Measurements from ENCODE around the gene MGLL.

The MGLL gene

DNA sequence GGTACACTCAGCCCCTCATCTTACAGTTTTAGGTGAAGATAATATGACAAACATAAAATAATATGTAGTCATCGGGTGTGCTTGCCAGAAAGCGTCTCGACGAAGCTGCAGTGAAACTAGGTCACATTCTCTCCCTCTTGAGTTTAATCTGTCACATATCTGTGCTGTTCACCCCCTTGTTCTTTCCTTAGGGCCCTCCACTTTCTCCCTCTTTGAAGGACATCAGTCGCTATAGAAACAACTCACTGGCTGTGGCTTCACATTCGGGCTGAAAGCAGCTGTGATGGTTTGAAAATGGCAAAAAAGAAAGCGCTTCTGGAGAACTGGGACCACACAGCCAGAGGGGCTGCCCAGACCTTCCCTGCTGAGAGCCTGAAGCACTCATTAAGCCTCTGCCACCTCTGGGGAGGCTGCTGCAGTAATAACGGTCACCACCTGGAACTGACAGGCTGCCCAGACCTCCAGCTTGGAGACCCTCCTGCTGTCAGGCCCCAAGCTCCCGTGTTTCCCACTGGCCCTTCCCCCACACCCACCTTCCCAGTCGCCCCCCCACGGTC, 99.2 kb downstream of the MGLL start:
- H3K9ac ChIP-seq (ENCODE audit: low read depth, low read length), result no peak overlapping the region
- H4K20me1 ChIP-seq (ENCODE audit: insufficient read depth, low read length), result no peaks in the 10 kb centered on the region
- no peak overlapping the region for H3K27ac ChIP-seq (ENCODE audit: low read length)
- no peak overlapping the region for H3K4me3 ChIP-seq (ENCODE audit: low read depth in 1 of 2, low read length in 2 of 2)
- H3K4me1 ChIP-seq (ENCODE audit: insufficient read depth, low read length), result no peaks in the 10 kb centered on the region
- H3K27me3 ChIP-seq (ENCODE audit: insufficient read depth, low read length, poor library complexity), result no peaks in the 10 kb centered on the region
- no peaks in the 10 kb centered on the region for H3K79me2 ChIP-seq (ENCODE audit: insufficient read depth, low read length)
- no peaks in the 10 kb centered on the region for H3K36me3 ChIP-seq (ENCODE audit: insufficient read depth, low read length)
- ATAC-seq (ENCODE audit: insufficient read depth, low read depth) (no peak), DNase-seq (no peak)
- H3K9me3 ChIP-seq (ENCODE audit: insufficient read depth, low read length, severe bottlenecking), result no peaks in the 10 kb centered on the region
- H2AFZ ChIP-seq (ENCODE audit: low read depth, low read length), result no peak overlapping the region
- no peak overlapping the region for H3K4me2 ChIP-seq (ENCODE audit: insufficient read depth, low read length)
- TF ChIP-seq CTCF (IDR thresholded peaks at IDR 0.05; ENCODE audit: borderline replicate concordance, extremely low read depth, low read length, poor library complexity, severe bottlenecking), result no peak
- no peak for TF ChIP-seq EZH2 (IDR thresholded peaks at IDR 0.05; ENCODE audit: borderline replicate concordance, low read depth, low read length, severe bottlenecking)

DNA sequence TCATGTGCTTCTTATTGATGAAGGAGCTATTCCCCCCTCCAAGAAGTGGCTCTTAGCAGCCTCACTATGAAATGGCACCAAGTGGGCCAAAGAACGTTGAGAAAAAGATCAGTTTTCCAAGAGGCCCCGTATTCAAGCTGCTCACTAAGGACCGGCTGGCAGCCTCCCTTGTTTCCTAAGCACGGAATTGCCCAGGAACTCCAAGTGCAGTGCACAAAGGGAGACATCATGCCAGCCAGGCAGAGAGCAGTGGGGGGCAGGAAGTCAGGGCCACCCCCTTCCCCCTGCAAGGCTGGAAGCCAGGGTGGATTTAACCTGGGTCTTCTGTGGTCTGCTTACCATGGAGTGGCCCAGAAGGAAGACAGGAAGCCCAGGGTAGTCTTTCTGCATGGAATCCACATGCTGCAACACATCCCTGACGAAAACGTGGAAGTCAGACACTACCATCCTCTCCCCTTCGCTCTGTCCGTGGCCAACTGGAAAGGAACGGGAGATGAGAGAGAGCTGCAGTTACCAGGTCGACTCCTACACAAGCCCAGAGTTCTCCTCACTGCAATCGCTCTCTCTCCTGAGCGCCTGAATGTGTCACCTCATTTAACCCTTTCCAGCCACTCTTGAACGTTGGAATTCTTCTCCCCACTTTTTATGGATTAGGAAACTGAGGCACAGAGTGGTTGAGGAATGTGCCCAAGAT, 100.1 kb downstream of the MGLL start:
- TF ChIP-seq CTCF (IDR thresholded peaks at IDR 0.05; ENCODE audit: borderline replicate concordance, extremely low read depth, low read length, poor library complexity, severe bottlenecking) (no peak), EZH2 (IDR thresholded peaks at IDR 0.05; ENCODE audit: borderline replicate concordance, low read depth, low read length, severe bottlenecking) (no peak)
- H3K4me2 ChIP-seq (ENCODE audit: insufficient read depth, low read length), result no peak overlapping the region
- ATAC-seq (ENCODE audit: insufficient read depth, low read depth), result no peak

DNA sequence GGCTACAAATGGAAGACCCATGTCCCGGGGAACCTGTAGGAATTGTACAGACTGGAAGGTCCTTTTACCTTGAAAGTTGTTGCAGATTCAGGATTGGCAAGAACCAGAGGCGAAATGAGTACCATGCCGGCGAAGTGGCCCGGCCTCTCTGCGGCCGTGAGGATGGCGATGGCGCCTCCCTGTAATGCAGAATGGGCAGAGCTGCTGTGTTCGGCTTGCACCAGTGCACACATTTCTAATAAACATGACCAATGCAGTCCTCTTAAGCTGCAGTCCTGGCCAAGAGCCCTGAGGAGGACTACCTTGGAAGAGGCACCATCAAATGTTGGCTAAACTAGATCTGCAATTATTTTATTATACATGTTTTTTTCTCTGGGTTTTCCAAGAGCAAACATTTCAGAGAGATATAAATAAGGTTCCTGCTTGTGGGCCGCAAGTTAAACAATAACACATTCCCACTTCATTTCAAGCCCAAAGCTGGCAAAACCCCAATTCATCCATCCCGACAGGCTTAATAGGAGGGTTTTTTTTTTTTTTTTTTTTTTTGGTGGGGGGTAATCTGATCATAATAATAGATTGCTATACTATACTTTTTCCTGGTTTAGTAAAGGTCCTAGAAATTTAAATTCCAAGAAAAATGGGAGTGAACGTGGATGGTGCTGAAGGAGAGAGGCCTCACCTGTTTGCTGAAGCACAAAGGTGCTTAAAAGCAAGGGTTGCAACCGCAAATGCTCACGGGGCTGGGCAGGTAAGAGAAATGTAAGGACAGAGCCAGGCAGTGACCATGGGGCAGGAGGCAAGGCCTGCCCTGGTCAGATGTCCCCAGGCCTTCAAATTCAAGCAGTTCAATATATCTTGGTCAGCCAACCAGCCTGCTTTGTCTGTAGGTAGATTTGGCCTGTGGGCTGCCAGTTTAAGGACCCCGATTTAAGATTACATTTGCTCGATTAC, 101.1 kb downstream of the MGLL start:
- Histone ChIP-seq H3K9me3 (ENCODE audit: insufficient read depth, low read length, severe bottlenecking) (no peaks in the 10 kb centered on the region), H2AFZ (ENCODE audit: low read depth, low read length) (no peak overlapping the region), H3K36me3 (ENCODE audit: insufficient read depth, low read length) (no peaks in the 10 kb centered on the region), H3K4me1 (ENCODE audit: insufficient read depth, low read length) (no peaks in the 10 kb centered on the region), H3K79me2 (ENCODE audit: insufficient read depth, low read length) (no peaks in the 10 kb centered on the region), H4K20me1 (ENCODE audit: insufficient read depth, low read length) (no peaks in the 10 kb centered on the region), H3K27me3 (ENCODE audit: insufficient read depth, low read length, poor library complexity) (no peaks in the 10 kb centered on the region), H3K4me2 (ENCODE audit: insufficient read depth, low read length) (no peak overlapping the region), H3K9ac (ENCODE audit: low read depth, low read length) (no peak overlapping the region), H3K27ac (ENCODE audit: low read length) (no peak overlapping the region), H3K4me3 (ENCODE audit: low read depth in 1 of 2, low read length in 2 of 2) (no peak overlapping the region)
- TF ChIP-seq CTCF (IDR thresholded peaks at IDR 0.05; ENCODE audit: borderline replicate concordance, extremely low read depth, low read length, poor library complexity, severe bottlenecking) (no peak), EZH2 (IDR thresholded peaks at IDR 0.05; ENCODE audit: borderline replicate concordance, low read depth, low read length, severe bottlenecking) (no peak)
- ATAC-seq (ENCODE audit: insufficient read depth, low read depth) (no peak), DNase-seq (no peak)

More for the DNA sequence above, 100.1 kb downstream of the MGLL start:
- H3K9ac ChIP-seq (ENCODE audit: low read depth, low read length), result no peak overlapping the region
- no peak for DNase-seq
- H2AFZ ChIP-seq (ENCODE audit: low read depth, low read length), result no peak overlapping the region
- H3K36me3 ChIP-seq (ENCODE audit: insufficient read depth, low read length), result no peaks in the 10 kb centered on the region
- H3K9me3 ChIP-seq (ENCODE audit: insufficient read depth, low read length, severe bottlenecking), result no peaks in the 10 kb centered on the region
- no peak overlapping the region for H3K27ac ChIP-seq (ENCODE audit: low read length)
- no peaks in the 10 kb centered on the region for H4K20me1 ChIP-seq (ENCODE audit: insufficient read depth, low read length)
- no peaks in the 10 kb centered on the region for H3K27me3 ChIP-seq (ENCODE audit: insufficient read depth, low read length, poor library complexity)
- H3K79me2 ChIP-seq (ENCODE audit: insufficient read depth, low read length), result no peaks in the 10 kb centered on the region
- no peaks in the 10 kb centered on the region for H3K4me1 ChIP-seq (ENCODE audit: insufficient read depth, low read length)
- H3K4me3 ChIP-seq (ENCODE audit: low read depth in 1 of 2, low read length in 2 of 2), result no peak overlapping the region
